ENCODE measurements around the gene CMIP. TPM values are rescaled to one million over a fixed set of nuclear protein-coding genes. Genes with fewer than 3 reads are reported as not detected.
A peak's percentile ranks its signal among the peaks of the same experiment; 100 is the strongest.

The CMIP gene
- total and polyA plus RNA-seq, 7 donors = 11.0 to 60.3 (median 20.4) TPM

- Histone ChIP-seq H3K4me3 (no peak overlapping the region), H3K9me3 (no peaks in the 10 kb centered on the region), H3K27me3 (no peaks in the 10 kb centered on the region), H3K36me3 (no peaks in the 10 kb centered on the region), H3K27ac (peak overlapping the region in 1 of 4 donors; percentile 22), H3K4me1 (peaks cover 0 to 58% (median 23%) of the 10 kb centered on the region in 4 donors)
- intact Hi-C loops (cut with DNase I) = no loop called here
- TF ChIP-seq EP300 (IDR thresholded peaks at IDR 0.05) = no peak
- TF ChIP-seq, protein P1, sequence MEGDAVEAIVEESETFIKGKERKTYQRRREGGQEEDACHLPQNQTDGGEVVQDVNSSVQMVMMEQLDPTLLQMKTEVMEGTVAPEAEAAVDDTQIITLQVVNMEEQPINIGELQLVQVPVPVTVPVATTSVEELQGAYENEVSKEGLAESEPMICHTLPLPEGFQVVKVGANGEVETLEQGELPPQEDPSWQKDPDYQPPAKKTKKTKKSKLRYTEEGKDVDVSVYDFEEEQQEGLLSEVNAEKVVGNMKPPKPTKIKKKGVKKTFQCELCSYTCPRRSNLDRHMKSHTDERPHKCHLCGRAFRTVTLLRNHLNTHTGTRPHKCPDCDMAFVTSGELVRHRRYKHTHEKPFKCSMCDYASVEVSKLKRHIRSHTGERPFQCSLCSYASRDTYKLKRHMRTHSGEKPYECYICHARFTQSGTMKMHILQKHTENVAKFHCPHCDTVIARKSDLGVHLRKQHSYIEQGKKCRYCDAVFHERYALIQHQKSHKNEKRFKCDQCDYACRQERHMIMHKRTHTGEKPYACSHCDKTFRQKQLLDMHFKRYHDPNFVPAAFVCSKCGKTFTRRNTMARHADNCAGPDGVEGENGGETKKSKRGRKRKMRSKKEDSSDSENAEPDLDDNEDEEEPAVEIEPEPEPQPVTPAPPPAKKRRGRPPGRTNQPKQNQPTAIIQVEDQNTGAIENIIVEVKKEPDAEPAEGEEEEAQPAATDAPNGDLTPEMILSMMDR (IDR thresholded peaks at IDR 0.05) = no peak
- no peak for TF ChIP-seq POLR2A (IDR thresholded peaks at IDR 0.05)
- no peak for TF ChIP-seq POLR2AphosphoS5 (IDR thresholded peaks at IDR 0.05)
- WGBS, 2 donors = 92 to 94% methylated on average over 9 of the region's 9 CpGs
- no peak for DNase-seq
These were observed 26.4 kb downstream of the CMIP start for GRCh38 chr16:81470796-81471636.

DNA sequence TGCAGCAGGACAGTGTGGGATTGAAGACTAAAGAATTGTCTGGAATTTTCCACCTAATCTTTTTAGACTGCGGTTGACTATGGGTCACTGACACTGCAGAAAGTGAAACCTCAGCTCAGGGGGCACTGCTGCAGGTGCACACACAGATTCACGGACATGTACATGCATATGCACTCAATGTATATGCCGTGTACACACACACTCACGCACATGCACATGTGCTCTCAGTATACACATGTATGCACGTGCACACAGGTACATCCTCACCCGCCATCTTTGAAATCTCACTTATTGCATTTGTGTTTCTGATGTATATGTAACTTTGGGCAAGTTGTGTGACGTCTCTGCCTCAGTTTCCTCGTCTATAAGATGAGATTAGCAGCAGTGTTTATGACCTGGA is 27.3 kb downstream of the CMIP start:
- WGBS, 2 donors = 92 to 93% methylated on average over 8 of the region's 8 CpGs
- Histone ChIP-seq H3K27me3 (no peaks in the 10 kb centered on the region), H3K36me3 (no peaks in the 10 kb centered on the region), H3K9me3 (no peaks in the 10 kb centered on the region), H3K4me3 (no peak overlapping the region), H3K4me1 (peaks cover 0 to 53% (median 21%) of the 10 kb centered on the region in 4 donors), H3K27ac (no peak overlapping the region)
- no peak for DNase-seq
- TF ChIP-seq EP300 (IDR thresholded peaks at IDR 0.05) (no peak), POLR2A (IDR thresholded peaks at IDR 0.05) (no peak), POLR2AphosphoS5 (IDR thresholded peaks at IDR 0.05) (no peak)
- TF ChIP-seq, protein P1 (IDR thresholded peaks at IDR 0.05) = no peak
- intact Hi-C loops (cut with DNase I) = no loop called here

GRCh38 chr16:81472391-81472790 is 27.8 kb downstream of the CMIP start:
- intact Hi-C loops (cut with DNase I) = no loop called here
- Histone ChIP-seq H3K4me3 (no peak overlapping the region), H3K27me3 (no peaks in the 10 kb centered on the region), H3K4me1 (peaks cover 0 to 50% (median 22%) of the 10 kb centered on the region in 4 donors), H3K9me3 (no peaks in the 10 kb centered on the region), H3K27ac (peak overlapping the region in 1 of 4 donors; percentile 33), H3K36me3 (no peaks in the 10 kb centered on the region)
- 88 to 93% methylated on average over 7 of the region's 7 CpGs for WGBS, 2 donors
- TF ChIP-seq EP300 (IDR thresholded peaks at IDR 0.05) = no peak
- TF ChIP-seq POLR2A (IDR thresholded peaks at IDR 0.05) = no peak
- TF ChIP-seq, protein P1 (IDR thresholded peaks at IDR 0.05) = no peak
- no peak for TF ChIP-seq POLR2AphosphoS5 (IDR thresholded peaks at IDR 0.05)
- no peak for DNase-seq

- 80 to 88% methylated on average over 14 of the region's 14 CpGs for WGBS, 2 donors
These were observed 28.5 kb downstream of the CMIP start for GRCh38 chr16:81473066-81473488.

More at GRCh38 chr16:81473066-81473488, 28.5 kb downstream of the CMIP start:
- Histone ChIP-seq H3K9me3 (no peaks in the 10 kb centered on the region), H3K4me1 (peaks cover 0 to 55% (median 25%) of the 10 kb centered on the region in 4 donors), H3K27me3 (no peaks in the 10 kb centered on the region), H3K27ac (peak overlapping the region in 2 of 4 donors; percentile 33 to 50), H3K36me3 (no peaks in the 10 kb centered on the region), H3K4me3 (no peak overlapping the region)
- DNase-seq = no peak
- intact Hi-C loops (cut with DNase I) = no loop called here
- TF ChIP-seq POLR2AphosphoS5 (IDR thresholded peaks at IDR 0.05) = no peak
- TF ChIP-seq, protein P1 (IDR thresholded peaks at IDR 0.05) = no peak
- TF ChIP-seq POLR2A (IDR thresholded peaks at IDR 0.05) = no peak
- TF ChIP-seq EP300 (IDR thresholded peaks at IDR 0.05) = no peak

All from sigmoid colon (tissue), 7 donors.